ENCODE results near the gene P4HA2. TPM values are rescaled to one million over a fixed set of nuclear protein-coding genes. Genes with fewer than 3 reads are reported as not detected.

The P4HA2 gene
- total and polyA plus RNA-seq, 2 of the 8 experiments (the other 6 are each of a cell fraction or from before 2014, with no cell fraction given) = 7.4 to 9.3 TPM

DNA sequence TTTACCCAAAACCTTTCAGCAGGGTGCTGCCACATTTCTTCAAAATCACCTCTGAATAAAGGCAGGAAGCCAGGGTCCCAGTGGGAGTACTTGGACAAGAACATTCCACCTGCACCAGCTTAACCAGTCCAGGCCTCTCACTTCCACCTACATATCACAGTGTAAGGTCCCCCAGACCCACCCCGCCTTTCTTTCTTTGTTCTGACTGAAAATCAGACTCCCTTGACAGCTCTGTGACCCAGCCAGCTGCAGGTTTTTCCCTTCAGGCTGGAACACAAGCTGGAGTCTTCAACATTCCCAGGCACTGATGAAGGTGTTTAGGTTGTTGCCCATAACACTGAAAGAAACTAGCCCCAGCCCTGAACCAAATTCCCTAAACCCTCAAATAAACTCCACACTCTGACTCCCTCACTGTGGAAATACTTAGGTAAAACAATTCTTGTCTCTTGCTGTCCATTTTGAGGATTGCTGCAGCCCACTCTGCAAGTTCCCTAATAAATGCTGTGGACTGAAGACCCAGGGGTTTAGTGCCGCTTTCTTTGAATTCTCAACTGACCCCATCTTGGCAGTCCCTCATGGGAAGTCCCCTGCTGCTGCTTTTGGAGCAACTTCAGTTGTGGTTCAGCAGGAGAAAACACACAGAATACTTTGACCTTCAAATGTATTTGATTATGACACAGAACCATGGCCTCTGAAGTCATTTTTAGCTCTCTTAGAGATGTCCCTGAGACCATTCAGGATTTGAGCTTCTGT is 24.8 kb downstream of the P4HA2 start:
- H3K4me2 ChIP-seq (ENCODE audit: insufficient read depth in 1 of 2, low read depth in 2 of 2, low read length in 2 of 2) = no peak overlapping the region
- no peak overlapping the region for H2BK12ac ChIP-seq (ENCODE audit: low read depth, low read length)
- no peak overlapping the region for H3K4ac ChIP-seq (replicated peaks; ENCODE audit: insufficient read length, low read depth, low read length)
- H3K27ac ChIP-seq (ENCODE audit: low read depth, low read length) = no peak overlapping the region
- H3K4me1 ChIP-seq (replicated peaks in 1 of 4; ENCODE audit: control insufficient read depth in 3 of 4, insufficient read depth in 4 of 4, low read length in 3 of 4) = peaks cover 0 to 5% (median 2%) of the 10 kb centered on the region in 4 experiments; a peak in 3 of 7 replicates
- H3K27me3 ChIP-seq (replicated peaks in 1 of 4; ENCODE audit: control insufficient read depth in 3 of 4, extremely low read depth in 1 of 4, insufficient read depth in 3 of 4, low read length in 3 of 4) = no peaks in the 10 kb centered on the region
- H3K23ac ChIP-seq (ENCODE audit: insufficient read length) = no peak overlapping the region
- H3K79me2 ChIP-seq (ENCODE audit: control insufficient read depth in 1 of 2, insufficient read depth in 2 of 2, low read length in 2 of 2) = no peaks in the 10 kb centered on the region
- FAIRE-seq = no peak
- no peak for DNase-seq (ENCODE audit: low read depth in 1 of 2, low spot score in 2 of 2)
- H3K36me3 ChIP-seq (ENCODE audit: control insufficient read depth in 2 of 4, insufficient read depth in 4 of 4, low read length in 3 of 4) = no peaks in the 10 kb centered on the region
- POLR2A ChIA-PET (ENCODE audit: partially characterized antibody) = no interaction called here
- no peak overlapping the region for H2AK5ac ChIP-seq (ENCODE audit: low read depth, low read length)
- CTCF ChIA-PET (ENCODE audit: partially characterized antibody) = interaction anchor here (0.8 to 7.4 kb wide), 8 partner anchors 8 to 61 kb away, joined by 3 to 46 read pairs (median 5); no protein-coding TSS in a partner anchor
- H2BK20ac ChIP-seq (ENCODE audit: low read length) = no peak overlapping the region
- no peak overlapping the region for H3K56ac ChIP-seq (replicated peaks; ENCODE audit: insufficient read length, low read depth, low read length)
- WGBS, 2 experiments (ENCODE audit: extremely low coverage in 1 of 2, insufficient coverage in 1 of 2, insufficient read length in 1 of 2, insufficient replicate concordance in 2 of 2, low coverage in 1 of 2, low lambda C conversion rate in 2 of 2, missing lambda C conversion rate in 1 of 2) = 92% methylated on average over 2 of the region's 2 CpGs; no CpG with 5 or more reads in 1 of the 2 experiments
- H3K9ac ChIP-seq (replicated peaks in 1 of 4; ENCODE audit: extremely low read depth in 1 of 4, low read depth in 3 of 4, low read length in 3 of 4) = no peak overlapping the region
- H3K18ac ChIP-seq (ENCODE audit: extremely low read depth, low read length) = no peak overlapping the region
- no peak overlapping the region for H4K5ac ChIP-seq (ENCODE audit: insufficient read length, low read depth, low read length)
- H2BK5ac ChIP-seq (ENCODE audit: low read depth, low read length) = no peak overlapping the region
- H3K79me1 ChIP-seq (ENCODE audit: low read depth, low read length) = no peaks in the 10 kb centered on the region
- no peak overlapping the region for H4K91ac ChIP-seq (replicated peaks; ENCODE audit: insufficient read length, low read length)
- no peak overlapping the region for H3K4me3 ChIP-seq (ENCODE audit: extremely low read depth in 1 of 4, insufficient read depth in 2 of 4, low read depth in 3 of 4, low read length in 4 of 4)
- H2BK15ac ChIP-seq (ENCODE audit: low read length) = no peak overlapping the region
- no peak overlapping the region for H2AFZ ChIP-seq (ENCODE audit: low read length)
- no peak overlapping the region for H4K8ac ChIP-seq (ENCODE audit: extremely low read depth, insufficient read depth, low read length)
- no peak overlapping the region for H3K14ac ChIP-seq (ENCODE audit: insufficient read length)
- no peak for TF ChIP-seq CBX8 (IDR thresholded peaks at IDR 0.05; ENCODE audit: borderline replicate concordance, low read depth, low read length)
- TF ChIP-seq RNF2 (IDR thresholded peaks at IDR 0.05; ENCODE audit: borderline replicate concordance, low read depth, low read length, missing control alignments, poor library complexity, severe bottlenecking) = no peak
- TF ChIP-seq SUZ12 (IDR thresholded peaks at IDR 0.05; ENCODE audit: low read length) = no peak
- TF ChIP-seq NRF1 (IDR thresholded peaks at IDR 0.05; ENCODE audit: low read depth, low read length) = no peak
- no peak for TF ChIP-seq SRF (IDR thresholded peaks at IDR 0.05; ENCODE audit: low read depth, low read length)
- TF ChIP-seq SIRT6 (IDR thresholded peaks at IDR 0.05; ENCODE audit: low read length) = no peak
- no peak for TF ChIP-seq SIN3A (conservative IDR thresholded peaks at IDR 0.05 in 1 of 2, IDR thresholded peaks at IDR 0.05 in 1 of 2; ENCODE audit: low read depth in 1 of 2, low read length in 2 of 2)
- no peak for TF ChIP-seq HDAC2 (IDR thresholded peaks at IDR 0.05; ENCODE audit: borderline replicate concordance in 1 of 2, low read depth in 2 of 2, low read length in 2 of 2)
- no peak for TF ChIP-seq SAP30 (IDR thresholded peaks at IDR 0.05; ENCODE audit: insufficient read depth, insufficient replicate concordance, low read length)
- H3K23me2 ChIP-seq (ENCODE audit: low read depth, low read length) = no peaks in the 10 kb centered on the region
- H3K9me3 ChIP-seq (ENCODE audit: insufficient read depth in 2 of 2, low read depth in 1 of 2, low read length in 1 of 2) = no peaks in the 10 kb centered on the region
- no peaks in the 10 kb centered on the region for H4K20me1 ChIP-seq (replicated peaks in 1 of 2; ENCODE audit: control insufficient read depth in 1 of 2, insufficient read depth in 2 of 2, low read length in 2 of 2)
- H2BK120ac ChIP-seq (replicated peaks; ENCODE audit: low read depth, low read length) = no peak overlapping the region

All from H1 (cell line).